ENCODE results near the gene TCF4.

The TCF4 gene

DNA sequence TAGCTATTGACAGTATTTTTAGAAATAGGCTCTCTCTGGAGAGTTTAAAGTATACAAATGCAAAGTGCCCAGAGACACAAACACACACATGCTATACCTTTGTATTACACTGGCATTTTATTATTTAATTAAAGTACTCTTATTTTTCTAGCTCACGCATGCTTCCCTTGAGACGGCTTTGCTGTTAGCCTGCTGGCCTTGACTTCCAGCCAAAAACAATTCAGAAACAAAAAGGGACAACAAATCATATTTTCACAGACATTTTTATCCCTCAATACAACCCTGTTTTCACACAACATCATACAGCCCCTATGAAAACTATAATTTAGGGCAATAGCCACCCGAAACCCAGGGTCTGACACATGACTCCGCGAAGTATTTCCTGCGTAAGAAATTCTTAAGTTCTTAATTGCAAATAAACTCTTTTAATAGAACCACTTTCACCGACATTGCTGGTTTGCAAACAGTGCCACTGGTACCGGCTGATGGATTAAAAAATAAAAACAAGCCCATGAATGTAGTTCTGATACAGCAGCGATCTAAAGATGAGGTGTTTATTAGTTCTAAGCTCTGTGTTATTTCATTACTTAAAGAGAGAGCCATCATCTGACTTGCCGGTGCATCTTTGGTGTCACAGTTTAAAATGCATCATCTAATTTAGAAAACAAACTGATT lies 185.1 kb downstream of the TCF4 start:
- TF ChIP-seq TCF4 (CRISPR knock-in tag; IDR thresholded peaks at IDR 0.05; ENCODE audit: borderline replicate concordance) (no peak), ISL1 (CRISPR knock-in tag; IDR thresholded peaks at IDR 0.05) (peak; percentile 57)
- TF ChIP-seq, protein P1, sequence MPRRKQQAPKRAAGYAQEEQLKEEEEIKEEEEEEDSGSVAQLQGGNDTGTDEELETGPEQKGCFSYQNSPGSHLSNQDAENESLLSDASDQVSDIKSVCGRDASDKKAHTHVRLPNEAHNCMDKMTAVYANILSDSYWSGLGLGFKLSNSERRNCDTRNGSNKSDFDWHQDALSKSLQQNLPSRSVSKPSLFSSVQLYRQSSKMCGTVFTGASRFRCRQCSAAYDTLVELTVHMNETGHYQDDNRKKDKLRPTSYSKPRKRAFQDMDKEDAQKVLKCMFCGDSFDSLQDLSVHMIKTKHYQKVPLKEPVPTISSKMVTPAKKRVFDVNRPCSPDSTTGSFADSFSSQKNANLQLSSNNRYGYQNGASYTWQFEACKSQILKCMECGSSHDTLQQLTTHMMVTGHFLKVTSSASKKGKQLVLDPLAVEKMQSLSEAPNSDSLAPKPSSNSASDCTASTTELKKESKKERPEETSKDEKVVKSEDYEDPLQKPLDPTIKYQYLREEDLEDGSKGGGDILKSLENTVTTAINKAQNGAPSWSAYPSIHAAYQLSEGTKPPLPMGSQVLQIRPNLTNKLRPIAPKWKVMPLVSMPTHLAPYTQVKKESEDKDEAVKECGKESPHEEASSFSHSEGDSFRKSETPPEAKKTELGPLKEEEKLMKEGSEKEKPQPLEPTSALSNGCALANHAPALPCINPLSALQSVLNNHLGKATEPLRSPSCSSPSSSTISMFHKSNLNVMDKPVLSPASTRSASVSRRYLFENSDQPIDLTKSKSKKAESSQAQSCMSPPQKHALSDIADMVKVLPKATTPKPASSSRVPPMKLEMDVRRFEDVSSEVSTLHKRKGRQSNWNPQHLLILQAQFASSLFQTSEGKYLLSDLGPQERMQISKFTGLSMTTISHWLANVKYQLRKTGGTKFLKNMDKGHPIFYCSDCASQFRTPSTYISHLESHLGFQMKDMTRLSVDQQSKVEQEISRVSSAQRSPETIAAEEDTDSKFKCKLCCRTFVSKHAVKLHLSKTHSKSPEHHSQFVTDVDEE (CRISPR knock-in tag; IDR thresholded peaks at IDR 0.05), result 0 out of 2 replicates have a peak, but pooled peaks have one; percentile 13
- no peak for ATAC-seq

DNA sequence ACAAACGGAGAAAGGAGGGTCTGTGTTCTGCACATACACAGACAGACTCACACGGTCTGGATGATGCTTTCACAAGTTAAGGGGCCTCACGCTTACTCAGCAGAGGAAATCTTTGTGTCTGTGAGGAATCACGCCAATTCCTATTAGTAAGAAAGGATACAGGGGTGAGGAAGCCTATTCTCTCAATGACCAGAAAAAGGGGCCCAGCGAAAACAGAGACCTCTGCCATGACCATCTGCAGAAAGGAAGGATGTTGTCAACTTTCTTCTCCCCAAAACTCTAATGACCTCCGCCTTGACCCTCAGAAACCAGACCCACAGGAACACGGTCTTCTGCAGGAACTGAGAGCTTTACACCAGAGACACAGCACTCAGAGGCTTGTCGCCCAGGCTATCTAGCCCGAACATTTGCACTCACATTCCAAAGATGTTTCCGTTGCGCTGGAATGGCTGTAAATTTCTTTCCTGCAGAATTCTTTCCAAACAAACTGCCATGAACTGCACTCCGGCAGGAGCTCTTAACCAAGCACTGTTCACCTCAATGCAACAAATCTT lies 186.3 kb downstream of the TCF4 start:
- ATAC-seq, result peak; percentile 78

DNA sequence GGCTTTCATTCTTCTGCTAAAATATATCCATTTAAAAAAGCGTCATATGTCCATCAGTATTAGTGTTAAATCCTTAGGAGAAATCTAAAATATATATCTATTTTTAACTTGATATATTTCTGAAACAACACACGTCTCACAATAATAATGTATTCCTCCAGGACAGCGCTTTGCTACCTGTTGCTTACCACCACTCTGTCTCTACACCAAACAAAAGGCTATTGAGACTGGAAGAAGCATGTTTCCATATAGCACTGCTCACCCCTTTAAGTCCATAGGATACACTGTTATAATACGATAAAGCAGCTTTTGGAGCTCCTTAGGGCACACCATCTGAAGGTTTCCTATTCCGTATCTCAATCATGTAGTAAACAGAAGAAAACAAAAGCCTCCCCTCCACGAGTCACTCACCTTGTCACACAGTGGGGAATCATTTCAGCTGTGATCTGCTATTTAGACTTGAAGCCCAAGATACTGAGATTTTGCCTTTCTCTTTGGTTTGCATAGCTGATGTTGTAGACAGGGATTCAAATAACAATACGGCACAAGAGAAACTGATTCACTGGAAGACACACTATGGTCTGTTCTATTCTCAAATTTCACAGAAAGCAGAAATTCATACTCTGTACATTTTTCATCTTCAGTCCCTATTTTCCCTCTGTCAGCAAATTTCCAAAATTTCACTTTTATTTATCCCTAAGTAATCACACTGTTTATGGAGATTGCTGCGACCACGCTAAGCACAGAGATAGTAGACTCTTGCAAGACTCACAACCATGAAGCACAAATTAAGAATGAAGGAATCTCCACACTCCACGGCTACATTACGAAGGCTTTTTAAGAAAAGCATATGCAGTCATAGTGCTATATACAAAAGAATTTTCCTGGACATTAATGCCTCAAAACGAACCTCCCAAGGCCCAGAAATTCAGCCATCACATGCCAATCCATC lies 187.1 kb downstream of the TCF4 start:
- peak; percentile 31 for ATAC-seq
- no peak for TF ChIP-seq ZNF565 (CRISPR knock-in tag; conservative IDR thresholded peaks at IDR 0.05; ENCODE audit: low read depth)
- TF ChIP-seq, protein P2, sequence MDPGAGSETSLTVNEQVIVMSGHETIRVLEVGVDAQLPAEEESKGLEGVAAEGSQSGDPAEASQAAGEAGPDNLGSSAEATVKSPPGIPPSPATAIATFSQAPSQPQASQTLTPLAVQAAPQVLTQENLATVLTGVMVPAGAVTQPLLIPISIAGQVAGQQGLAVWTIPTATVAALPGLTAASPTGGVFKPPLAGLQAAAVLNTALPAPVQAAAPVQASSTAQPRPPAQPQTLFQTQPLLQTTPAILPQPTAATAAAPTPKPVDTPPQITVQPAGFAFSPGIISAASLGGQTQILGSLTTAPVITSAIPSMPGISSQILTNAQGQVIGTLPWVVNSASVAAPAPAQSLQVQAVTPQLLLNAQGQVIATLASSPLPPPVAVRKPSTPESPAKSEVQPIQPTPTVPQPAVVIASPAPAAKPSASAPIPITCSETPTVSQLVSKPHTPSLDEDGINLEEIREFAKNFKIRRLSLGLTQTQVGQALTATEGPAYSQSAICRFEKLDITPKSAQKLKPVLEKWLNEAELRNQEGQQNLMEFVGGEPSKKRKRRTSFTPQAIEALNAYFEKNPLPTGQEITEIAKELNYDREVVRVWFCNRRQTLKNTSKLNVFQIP (CRISPR knock-in tag; IDR thresholded peaks at IDR 0.05; ENCODE audit: borderline replicate concordance, low read depth), result no peak
- TF ChIP-seq PPARA (CRISPR knock-in tag; IDR thresholded peaks at IDR 0.05; ENCODE audit: borderline replicate concordance), result no peak
- no peak for TF ChIP-seq BACH2 (CRISPR knock-in tag; IDR thresholded peaks at IDR 0.05; ENCODE audit: borderline replicate concordance)
- TF ChIP-seq CSDC2 (CRISPR knock-in tag; IDR thresholded peaks at IDR 0.05), result no peak
- TF ChIP-seq, protein P3, sequence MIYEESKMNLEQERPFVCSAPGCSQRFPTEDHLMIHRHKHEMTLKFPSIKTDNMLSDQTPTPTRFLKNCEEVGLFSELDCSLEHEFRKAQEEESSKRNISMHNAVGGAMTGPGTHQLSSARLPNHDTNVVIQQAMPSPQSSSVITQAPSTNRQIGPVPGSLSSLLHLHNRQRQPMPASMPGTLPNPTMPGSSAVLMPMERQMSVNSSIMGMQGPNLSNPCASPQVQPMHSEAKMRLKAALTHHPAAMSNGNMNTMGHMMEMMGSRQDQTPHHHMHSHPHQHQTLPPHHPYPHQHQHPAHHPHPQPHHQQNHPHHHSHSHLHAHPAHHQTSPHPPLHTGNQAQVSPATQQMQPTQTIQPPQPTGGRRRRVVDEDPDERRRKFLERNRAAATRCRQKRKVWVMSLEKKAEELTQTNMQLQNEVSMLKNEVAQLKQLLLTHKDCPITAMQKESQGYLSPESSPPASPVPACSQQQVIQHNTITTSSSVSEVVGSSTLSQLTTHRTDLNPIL (CRISPR knock-in tag; IDR thresholded peaks at IDR 0.05; ENCODE audit: low read depth), result no peak
- no peak for TF ChIP-seq ARNTL (CRISPR knock-in tag; IDR thresholded peaks at IDR 0.05; ENCODE audit: borderline replicate concordance, low read depth)
- no peak for TF ChIP-seq ZFP3 (CRISPR knock-in tag; IDR thresholded peaks at IDR 0.05)
- TF ChIP-seq TCF4 (CRISPR knock-in tag; IDR thresholded peaks at IDR 0.05; ENCODE audit: borderline replicate concordance), result no peak
- TF ChIP-seq, protein P4, sequence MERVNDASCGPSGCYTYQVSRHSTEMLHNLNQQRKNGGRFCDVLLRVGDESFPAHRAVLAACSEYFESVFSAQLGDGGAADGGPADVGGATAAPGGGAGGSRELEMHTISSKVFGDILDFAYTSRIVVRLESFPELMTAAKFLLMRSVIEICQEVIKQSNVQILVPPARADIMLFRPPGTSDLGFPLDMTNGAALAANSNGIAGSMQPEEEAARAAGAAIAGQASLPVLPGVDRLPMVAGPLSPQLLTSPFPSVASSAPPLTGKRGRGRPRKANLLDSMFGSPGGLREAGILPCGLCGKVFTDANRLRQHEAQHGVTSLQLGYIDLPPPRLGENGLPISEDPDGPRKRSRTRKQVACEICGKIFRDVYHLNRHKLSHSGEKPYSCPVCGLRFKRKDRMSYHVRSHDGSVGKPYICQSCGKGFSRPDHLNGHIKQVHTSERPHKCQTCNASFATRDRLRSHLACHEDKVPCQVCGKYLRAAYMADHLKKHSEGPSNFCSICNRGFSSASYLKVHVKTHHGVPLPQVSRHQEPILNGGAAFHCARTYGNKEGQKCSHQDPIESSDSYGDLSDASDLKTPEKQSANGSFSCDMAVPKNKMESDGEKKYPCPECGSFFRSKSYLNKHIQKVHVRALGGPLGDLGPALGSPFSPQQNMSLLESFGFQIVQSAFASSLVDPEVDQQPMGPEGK (CRISPR knock-in tag; IDR thresholded peaks at IDR 0.05; ENCODE audit: borderline replicate concordance), result no peak
- no peak for TF ChIP-seq TOX (CRISPR knock-in tag; IDR thresholded peaks at IDR 0.05; ENCODE audit: borderline replicate concordance)
- TF ChIP-seq ZNF8 (CRISPR knock-in tag; IDR thresholded peaks at IDR 0.05), result no peak

More for the DNA sequence above, 186.3 kb downstream of the TCF4 start:
- TF ChIP-seq ISL1 (CRISPR knock-in tag; IDR thresholded peaks at IDR 0.05), result peak; percentile 72
- TF ChIP-seq, protein P5, sequence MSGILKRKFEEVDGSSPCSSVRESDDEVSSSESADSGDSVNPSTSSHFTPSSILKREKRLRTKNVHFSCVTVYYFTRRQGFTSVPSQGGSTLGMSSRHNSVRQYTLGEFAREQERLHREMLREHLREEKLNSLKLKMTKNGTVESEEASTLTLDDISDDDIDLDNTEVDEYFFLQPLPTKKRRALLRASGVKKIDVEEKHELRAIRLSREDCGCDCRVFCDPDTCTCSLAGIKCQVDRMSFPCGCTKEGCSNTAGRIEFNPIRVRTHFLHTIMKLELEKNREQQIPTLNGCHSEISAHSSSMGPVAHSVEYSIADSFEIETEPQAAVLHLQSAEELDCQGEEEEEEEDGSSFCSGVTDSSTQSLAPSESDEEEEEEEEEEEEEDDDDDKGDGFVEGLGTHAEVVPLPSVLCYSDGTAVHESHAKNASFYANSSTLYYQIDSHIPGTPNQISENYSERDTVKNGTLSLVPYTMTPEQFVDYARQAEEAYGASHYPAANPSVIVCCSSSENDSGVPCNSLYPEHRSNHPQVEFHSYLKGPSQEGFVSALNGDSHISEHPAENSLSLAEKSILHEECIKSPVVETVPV (CRISPR knock-in tag; IDR thresholded peaks at IDR 0.05), result no peak
- TF ChIP-seq, protein P1 (CRISPR knock-in tag; IDR thresholded peaks at IDR 0.05), result no peak

Data from SK-N-SH treated with all-trans-retinoic acid at 6 μM for 48 hours (cell line).